Brain microvascular endothelial cell (primary cell): ENCODE results near the gene GGT5.
"Not testable (repeated sequence)": the region's sequence is repeated elsewhere in the genome, so short reads cannot be mapped to it uniquely, and the experiment has no call there.

Experiments used
- DNase-seq: peaks from one replicate; pipeline ENCODE4 v3.0.0-alpha.2; 2020
- H3K27ac ChIP-seq: fragments of 250-450 bp; sonication (Bioruptor Pico); 2 replicates; pipeline ENCODE4 v1.5.1; 2020; ENCODE audit warnings: mild to moderate bottlenecking, moderate library complexity
- H3K27me3 ChIP-seq: fragments of 250-450 bp; sonication (Bioruptor Pico); replicated peaks from 2 replicates; pipeline ENCODE4 v1.5.1; 2020; ENCODE audit warnings: mild to moderate bottlenecking
- H3K36me3 ChIP-seq: fragments of 250-450 bp; sonication (Bioruptor Pico); replicated peaks from 2 replicates; pipeline ENCODE4 v1.5.1; 2020; ENCODE audit warnings: mild to moderate bottlenecking
- H3K4me3 ChIP-seq: 2 replicates; pipeline ENCODE4 v1.5.1; 2011; ENCODE audit warnings: low read depth, mild to moderate bottlenecking, control low read depth, low read length, moderate library complexity
- in situ Hi-C: cut with HindIII; loops from 2 replicates; pipeline ENCODE4 v1.10.0; 2017; ENCODE audit warnings: low sequenced_read_pairs, low pct_ligation_motif_present
- TF ChIP-seq, protein P1 (sequence below): IDR thresholded peaks from 2 replicates; pipeline ENCODE4 v1.5.1; 2011; ENCODE audit warnings: low read depth, mild to moderate bottlenecking, moderate library complexity, low read length, control low read depth, inconsistent platforms; ENCODE audit errors: missing control alignments

Gene GGT5

GRCh38 chr22:24249413-24249812 is 4.5 kb upstream of the GGT5 start:
- H3K4me3 ChIP-seq, H3K27me3 ChIP-seq, in situ Hi-C loops, H3K27ac ChIP-seq, DNase-seq, H3K36me3 ChIP-seq: not testable (repeated sequence)

GRCh38 chr22:24248611-24249010 is 3.7 kb upstream of the GGT5 start:
- H3K4me3 ChIP-seq, H3K27me3 ChIP-seq, H3K36me3 ChIP-seq, H3K27ac ChIP-seq, DNase-seq, in situ Hi-C loops: not testable (repeated sequence)

DNA sequence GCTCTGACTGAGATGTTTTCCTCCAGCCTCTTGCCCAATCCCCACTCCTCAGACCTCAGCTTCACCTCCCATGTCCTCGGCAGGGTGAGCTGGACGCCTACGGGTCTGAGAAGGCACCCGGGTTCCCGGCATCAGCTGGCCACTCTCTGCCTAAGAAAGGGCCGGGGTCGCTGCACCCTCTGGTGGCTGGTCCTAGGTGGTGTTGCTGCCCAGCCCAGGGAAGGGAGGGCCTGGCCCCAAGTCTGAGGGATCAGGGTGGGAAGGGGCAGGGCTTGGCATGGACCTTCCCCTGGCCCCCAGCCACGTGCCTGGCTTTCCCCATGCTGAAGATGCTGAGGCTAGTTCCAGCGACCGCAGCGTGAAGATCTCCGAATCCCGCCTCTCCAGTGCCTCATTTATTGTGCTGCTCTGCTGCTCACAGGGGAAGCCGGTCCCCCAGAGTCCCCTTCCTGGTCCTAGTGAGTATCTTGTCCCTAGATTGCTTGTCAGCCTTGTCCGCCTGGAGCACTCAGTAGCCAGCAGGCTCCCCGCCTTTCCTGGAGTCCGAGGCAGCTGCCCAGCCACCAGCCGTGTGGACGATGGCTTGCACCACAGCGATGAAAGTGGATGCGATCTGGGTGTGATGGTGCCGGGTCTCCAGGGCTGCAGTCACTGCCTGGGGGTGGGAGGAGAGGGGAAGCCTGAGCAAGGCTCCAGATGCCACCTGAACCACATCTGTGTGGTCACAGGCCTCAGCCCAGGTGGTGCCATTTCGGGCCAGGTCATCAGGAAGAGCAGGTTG is 2.9 kb upstream of the GGT5 start:
- in situ Hi-C loops, result no loop called here
- DNase-seq, result peak; percentile 93
- H3K4me3 ChIP-seq, result no peak overlapping the region

DNA sequence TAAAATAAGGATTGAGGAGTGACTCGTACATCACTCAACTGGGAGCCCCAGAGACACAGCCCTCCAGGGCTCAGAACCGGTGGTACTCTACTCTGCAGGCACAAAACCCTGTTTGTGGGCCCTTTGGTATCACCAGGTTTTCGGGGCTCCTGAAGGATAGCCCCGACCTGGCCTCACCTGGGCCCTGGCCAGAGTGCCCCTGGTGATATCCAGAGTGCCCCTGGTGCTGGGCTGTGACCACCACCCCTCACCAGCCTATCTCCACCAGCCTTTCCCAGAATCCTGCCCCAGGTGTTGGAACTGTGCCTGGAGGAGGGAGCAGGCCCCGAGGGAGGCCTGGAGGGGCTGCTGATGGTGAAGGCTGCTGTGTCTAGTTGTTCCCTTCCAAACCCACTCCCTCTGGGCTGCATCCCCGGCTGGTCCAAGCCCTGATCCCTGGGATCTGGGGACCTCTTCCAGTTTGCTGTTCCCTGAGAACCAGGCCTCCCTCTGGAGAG is 2.2 kb upstream of the GGT5 start:
- in situ Hi-C loops, result no loop called here
- no peak overlapping the region for H3K4me3 ChIP-seq
- no peaks in the 10 kb centered on the region for H3K27me3 ChIP-seq
- TF ChIP-seq, protein P1, sequence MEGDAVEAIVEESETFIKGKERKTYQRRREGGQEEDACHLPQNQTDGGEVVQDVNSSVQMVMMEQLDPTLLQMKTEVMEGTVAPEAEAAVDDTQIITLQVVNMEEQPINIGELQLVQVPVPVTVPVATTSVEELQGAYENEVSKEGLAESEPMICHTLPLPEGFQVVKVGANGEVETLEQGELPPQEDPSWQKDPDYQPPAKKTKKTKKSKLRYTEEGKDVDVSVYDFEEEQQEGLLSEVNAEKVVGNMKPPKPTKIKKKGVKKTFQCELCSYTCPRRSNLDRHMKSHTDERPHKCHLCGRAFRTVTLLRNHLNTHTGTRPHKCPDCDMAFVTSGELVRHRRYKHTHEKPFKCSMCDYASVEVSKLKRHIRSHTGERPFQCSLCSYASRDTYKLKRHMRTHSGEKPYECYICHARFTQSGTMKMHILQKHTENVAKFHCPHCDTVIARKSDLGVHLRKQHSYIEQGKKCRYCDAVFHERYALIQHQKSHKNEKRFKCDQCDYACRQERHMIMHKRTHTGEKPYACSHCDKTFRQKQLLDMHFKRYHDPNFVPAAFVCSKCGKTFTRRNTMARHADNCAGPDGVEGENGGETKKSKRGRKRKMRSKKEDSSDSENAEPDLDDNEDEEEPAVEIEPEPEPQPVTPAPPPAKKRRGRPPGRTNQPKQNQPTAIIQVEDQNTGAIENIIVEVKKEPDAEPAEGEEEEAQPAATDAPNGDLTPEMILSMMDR, result no peak
- no peaks in the 10 kb centered on the region for H3K36me3 ChIP-seq
- H3K27ac ChIP-seq, result peak overlapping the region; percentile 97
- no peak for DNase-seq

More for the DNA sequence above, 2.9 kb upstream of the GGT5 start:
- Histone ChIP-seq H3K27me3 (no peaks in the 10 kb centered on the region), H3K27ac (peak overlapping the region; percentile 97), H3K36me3 (no peaks in the 10 kb centered on the region)
- TF ChIP-seq, protein P1, result peak; percentile 93

DNA sequence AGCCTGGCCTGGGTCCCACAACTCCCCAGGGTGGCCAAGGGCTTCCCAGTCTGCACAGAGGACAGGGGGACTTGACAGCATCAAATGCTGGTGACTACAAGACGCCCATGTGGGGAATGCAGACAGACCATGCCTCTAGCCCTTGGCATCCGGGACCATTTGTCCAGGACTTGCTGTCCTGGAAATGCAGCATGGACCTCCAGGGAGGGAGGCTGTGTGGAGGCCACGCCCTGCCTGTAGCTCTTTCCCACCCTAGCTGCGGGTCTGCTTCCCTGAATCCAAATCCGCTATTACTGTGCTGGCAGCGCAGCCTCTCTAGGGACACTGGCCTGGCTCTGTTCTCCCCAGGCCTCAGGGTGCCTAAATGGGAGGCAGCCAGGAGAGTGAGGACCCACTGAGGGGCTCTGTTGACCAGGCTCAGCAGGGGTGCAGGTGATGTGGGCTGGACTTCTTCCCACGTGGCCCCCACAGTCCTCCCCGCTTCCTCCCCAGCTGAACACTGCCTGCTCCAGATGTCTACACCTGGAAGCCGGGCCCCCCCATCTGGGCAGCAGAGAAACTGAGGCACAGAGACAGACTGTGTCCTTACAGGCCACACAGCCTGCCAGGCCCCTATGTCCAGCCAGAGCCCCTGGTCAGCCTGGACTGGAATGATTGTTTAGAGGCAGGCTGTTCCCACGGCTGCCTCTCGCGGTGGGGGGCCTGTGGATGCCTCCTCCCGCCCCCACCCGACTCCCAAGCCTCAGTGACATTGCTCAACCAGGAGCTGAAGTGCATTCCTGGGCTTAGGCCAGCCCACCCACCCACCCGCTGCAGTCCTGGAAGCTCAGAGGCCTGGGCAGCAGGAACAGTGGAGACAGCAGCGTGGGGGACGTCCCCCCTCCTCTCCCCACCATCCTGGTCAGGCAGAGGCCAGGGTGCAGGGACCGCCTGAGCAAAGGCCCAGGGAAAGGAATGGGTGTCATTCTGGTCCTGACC is 991 bp upstream of the GGT5 start:
- H3K36me3 ChIP-seq, H3K27me3 ChIP-seq, in situ Hi-C loops: not testable (repeated sequence)
- Histone ChIP-seq H3K4me3 (peak overlapping the region; percentile 31), H3K27ac (peak overlapping the region; percentile 97)
- peak; percentile 89 for DNase-seq

- in situ Hi-C loops, result no loop called here
- TF ChIP-seq, protein P1, result no peak
- peak overlapping the region; percentile 61 for H3K4me3 ChIP-seq
Measured at GRCh38 chr22:24244144-24244787, 616 bp downstream of the GGT5 start.

DNA sequence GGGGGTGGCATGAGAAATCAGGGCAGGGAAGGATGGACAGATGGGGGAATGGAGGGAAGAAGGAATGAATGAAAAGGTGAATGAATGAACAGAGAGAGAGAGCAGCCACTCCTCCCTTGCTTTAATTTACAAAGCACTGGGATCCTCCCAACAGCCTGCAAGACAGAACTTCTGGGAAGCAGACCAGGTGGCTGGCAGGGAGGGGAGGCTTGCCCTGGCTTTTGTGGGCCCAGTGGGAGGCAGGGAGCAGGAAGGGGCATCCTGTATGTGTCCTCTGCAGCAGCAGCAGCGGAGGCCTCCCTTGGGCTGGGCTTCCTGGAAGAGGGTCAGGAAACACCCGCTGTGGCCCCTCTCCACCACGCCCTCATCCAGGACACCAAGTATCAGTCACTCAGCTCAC is 1.5 kb downstream of the GGT5 start:
- in situ Hi-C loops, H3K27me3 ChIP-seq, H3K36me3 ChIP-seq: not testable (repeated sequence)
- peak overlapping the region; percentile 61 for H3K4me3 ChIP-seq
- peak overlapping the region; percentile 97 for H3K27ac ChIP-seq
- peak; percentile 20 for DNase-seq

More at GRCh38 chr22:24244144-24244787, 616 bp downstream of the GGT5 start:
- Histone ChIP-seq H3K36me3 (peaks cover 3% of the 10 kb centered on the region), H3K27me3 (no peaks in the 10 kb centered on the region), H3K27ac (peak overlapping the region; percentile 97)
- peak; percentile 75 for DNase-seq

DNA sequence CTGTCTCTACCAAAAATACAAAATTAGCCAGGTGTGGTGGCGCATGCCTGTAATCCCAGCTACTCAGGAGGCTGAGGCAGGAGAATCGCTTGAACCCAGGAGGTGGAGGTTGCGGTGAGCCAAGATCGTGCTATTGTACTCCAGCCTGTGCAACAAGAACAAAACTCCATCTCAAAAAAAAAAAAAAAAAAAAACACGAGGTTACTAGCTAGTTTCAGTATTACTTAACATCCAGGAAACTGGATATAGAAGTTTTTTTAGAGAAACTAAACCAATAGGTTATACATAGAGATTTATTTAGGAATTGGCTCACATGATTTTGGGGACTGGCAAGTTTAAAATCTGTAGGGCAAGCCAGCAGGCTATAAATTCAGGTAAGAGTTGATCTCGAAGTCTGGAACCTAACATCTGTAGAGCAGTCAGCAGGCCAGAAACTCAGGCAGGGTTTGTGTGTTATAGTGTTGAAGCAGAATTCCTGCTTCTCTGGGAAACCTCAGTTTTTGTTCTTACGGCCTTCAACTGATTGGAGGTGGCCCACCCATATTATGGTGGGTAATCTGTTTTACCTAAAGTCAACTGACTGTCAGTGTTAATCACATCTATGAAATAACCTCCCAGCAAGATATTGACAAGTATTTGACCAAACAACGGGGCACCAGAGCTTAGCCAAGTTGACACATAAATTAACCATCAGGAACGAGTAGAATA is 3.7 kb downstream of the GGT5 start:
- not testable (repeated sequence) for H3K27ac ChIP-seq

More for the DNA sequence above, 3.7 kb downstream of the GGT5 start:
- H3K27me3 ChIP-seq, DNase-seq, in situ Hi-C loops, H3K4me3 ChIP-seq, H3K36me3 ChIP-seq: not testable (repeated sequence)
